A549 treated with Hydrocortisone at 1 μM for 4 hours (cell line): ENCODE results near the gene OPN1LW. TPM values are rescaled to one million over a fixed set of nuclear protein-coding genes. Genes with fewer than 3 reads are reported as not detected.

ENCODE experiments used
- total RNA-seq: library from RNA; stranded (reverse); fragments of 200-300 nt; extraction: Qiagen RNA extraction; gene quantifications from 5 replicates; pipeline ENCODE4 v1.2.3, GENCODE V29; 2022

The OPN1LW gene
- not detected in 5 replicates for total RNA-seq

GRCh38 chrX:154144010-154144409 is at the start of gene OPN1LW:
TSS of gene OPN1LW (plus strand) at chrX:154144243. CDS start at chrX:154144284, 41 bp downstream.

GRCh38 chrX:154097589-154098541 is 46.2 kb upstream of the OPN1LW start, which contains the start of gene MECP2:
TSS of gene MECP2 (minus strand) at chrX:154097717.

GRCh38 chrX:154182296-154182695 is 38.3 kb downstream of the OPN1LW start, which contains the start of gene OPN1MW:
TSS of gene OPN1MW (plus strand) at chrX:154182596. CDS start at chrX:154182678, 82 bp downstream.

Other genes with a start within 250 kb of the OPN1LW start
- 0.07 TPM in 1 of 5 replicates, not detected in the others for gene AVPR2, start 239.6 kb upstream of the OPN1LW start, total RNA-seq
- 1.3 to 2.1 TPM (median 1.4 TPM) in 5 replicates for gene ARHGAP4, start 218.0 kb upstream of the OPN1LW start, total RNA-seq
- gene NAA10, start 209.2 kb upstream of the OPN1LW start, total RNA-seq: 197 to 239 TPM (median 216 TPM) in 5 replicates
- gene RENBP, start 199.6 kb upstream of the OPN1LW start, total RNA-seq: 0.10 to 0.36 TPM (median 0.18 TPM) in 4 of 5 replicates, not detected in the other
- 34.4 to 39.5 TPM (median 36.7 TPM) in 5 replicates for gene HCFC1, start 172.4 kb upstream of the OPN1LW start, total RNA-seq
- 5.2 to 7.2 TPM (median 5.4 TPM) in 5 replicates for gene TMEM187, start 171.5 kb upstream of the OPN1LW start, total RNA-seq
- gene IRAK1, start 124.3 kb upstream of the OPN1LW start, total RNA-seq: 201 to 219 TPM (median 215 TPM) in 5 replicates
- 18.5 to 21.0 TPM (median 19.3 TPM) in 5 replicates for gene MECP2, start 46.5 kb upstream of the OPN1LW start, total RNA-seq
- not detected in 5 replicates for gene OPN1MW, start 38.4 kb downstream of the OPN1LW start, total RNA-seq
- not detected in 5 replicates for gene OPN1MW2, start 75.5 kb downstream of the OPN1LW start, total RNA-seq
- gene OPN1MW3, start 113.3 kb downstream of the OPN1LW start, total RNA-seq: not detected in 5 replicates
- not detected in 5 replicates for gene TEX28, start 150.9 kb downstream of the OPN1LW start, total RNA-seq
- 0.05 to 0.14 TPM (median 0.07 TPM) in 3 of 5 replicates, not detected in the others for gene TKTL1, start 151.6 kb downstream of the OPN1LW start, total RNA-seq
- gene FLNA, start 230.4 kb downstream of the OPN1LW start, total RNA-seq: 1,461 to 1,661 TPM (median 1,622 TPM) in 5 replicates
- gene EMD, start 235.1 kb downstream of the OPN1LW start, total RNA-seq: 129 to 161 TPM (median 153 TPM) in 5 replicates